Measurements from ENCODE around the gene PAX9. TPM values are rescaled to one million over a fixed set of nuclear protein-coding genes. Genes with fewer than 3 reads are reported as not detected.

PAX9 gene
- total RNA-seq, 4 donors from 2014 or later, result 0.81 to 11.4 (median 3.0) TPM

- no peaks in the 10 kb centered on the region for H3K27me3 ChIP-seq
- intact Hi-C loops (cut with DNase I), result no loop called here
- H3K27ac ChIP-seq, result no peak overlapping the region
- TF ChIP-seq CTCF (IDR thresholded peaks at IDR 0.05) (no peak), POLR2A (IDR thresholded peaks at IDR 0.05) (no peak)
- no peak overlapping the region for H3K4me3 ChIP-seq (replicated peaks in 1 of 3)
- H3K4me1 ChIP-seq, result no peaks in the 10 kb centered on the region
- H3K36me3 ChIP-seq, result no peaks in the 10 kb centered on the region
- H3K9me3 ChIP-seq, result no peaks in the 10 kb centered on the region
- DNase-seq, result no peak
Measured at GRCh38 chr14:36707570-36707969, 45.9 kb downstream of the PAX9 start.

GRCh38 chr14:36713960-36714703 lies 52.5 kb downstream of the PAX9 start:
- TF ChIP-seq POLR2A (IDR thresholded peaks at IDR 0.05), result no peak
- TF ChIP-seq CTCF (IDR thresholded peaks at IDR 0.05), result no peak
- DNase-seq, result no peak
- intact Hi-C loops (cut with DNase I), result no loop called here
- H3K9me3 ChIP-seq, result no peaks in the 10 kb centered on the region
- H3K4me3 ChIP-seq (replicated peaks in 1 of 3), result no peak overlapping the region
- H3K27ac ChIP-seq, result no peak overlapping the region
- no peaks in the 10 kb centered on the region for H3K36me3 ChIP-seq
- H3K27me3 ChIP-seq, result no peaks in the 10 kb centered on the region
- H3K4me1 ChIP-seq, result no peaks in the 10 kb centered on the region
- WGBS, 2 donors, result 85 to 87% methylated on average over 4 of the region's 4 CpGs

GRCh38 chr14:36716614-36717184 lies 55.0 kb downstream of the PAX9 start:
- H3K4me1 ChIP-seq, result no peaks in the 10 kb centered on the region
- H3K36me3 ChIP-seq, result no peaks in the 10 kb centered on the region
- DNase-seq, result no peak
- intact Hi-C loops (cut with DNase I), result no loop called here
- H3K27me3 ChIP-seq, result no peaks in the 10 kb centered on the region
- 84 to 93% methylated on average over 7 of the region's 7 CpGs for WGBS, 2 donors
- no peak overlapping the region for H3K4me3 ChIP-seq (replicated peaks in 1 of 3)
- TF ChIP-seq CTCF (IDR thresholded peaks at IDR 0.05), result no peak
- no peak for TF ChIP-seq POLR2A (IDR thresholded peaks at IDR 0.05)
- H3K27ac ChIP-seq, result no peak overlapping the region
- no peaks in the 10 kb centered on the region for H3K9me3 ChIP-seq

- intact Hi-C loops (cut with DNase I), result no loop called here
- WGBS, 2 donors, result 62 to 66% methylated on average over 5 of the region's 5 CpGs
- H3K27ac ChIP-seq, result no peak overlapping the region
- no peak for DNase-seq
- H3K9me3 ChIP-seq, result no peaks in the 10 kb centered on the region
- H3K27me3 ChIP-seq, result no peaks in the 10 kb centered on the region
- no peaks in the 10 kb centered on the region for H3K4me1 ChIP-seq
- H3K4me3 ChIP-seq (replicated peaks in 1 of 3), result no peak overlapping the region
- no peak for TF ChIP-seq CTCF (IDR thresholded peaks at IDR 0.05)
- TF ChIP-seq POLR2A (IDR thresholded peaks at IDR 0.05), result no peak
- H3K36me3 ChIP-seq, result no peaks in the 10 kb centered on the region
Measured at GRCh38 chr14:36717363-36717762, 55.7 kb downstream of the PAX9 start.

- WGBS, 2 donors, result 86 to 88% methylated on average over 1 of the region's 1 CpG
- Histone ChIP-seq H3K27ac (no peak overlapping the region), H3K4me3 (replicated peaks in 1 of 3) (no peak overlapping the region), H3K36me3 (no peaks in the 10 kb centered on the region), H3K4me1 (no peaks in the 10 kb centered on the region), H3K27me3 (no peaks in the 10 kb centered on the region), H3K9me3 (no peaks in the 10 kb centered on the region)
- no peak for DNase-seq
- intact Hi-C loops (cut with DNase I), result no loop called here
- no peak for TF ChIP-seq POLR2A (IDR thresholded peaks at IDR 0.05)
Measured at GRCh38 chr14:36718216-36718615, 56.6 kb downstream of the PAX9 start.

Data from thyroid gland (tissue), 4 donors.